Erythroblast (primary cell): Measurements from ENCODE around the gene TMEM217.
A peak's percentile ranks its signal among the peaks of the same experiment; 100 is the strongest.

Source experiments
- GATA1 ChIP-seq: IDR thresholded peaks from 2 replicates; pipeline ENCODE4 v1.6.1; 2011; ENCODE audit warnings: low read depth, mild to moderate bottlenecking, control low read depth, low read length, moderate library complexity
- POLR2A ChIP-seq: IDR thresholded peaks from 2 replicates; pipeline ENCODE4 v1.6.1; 2011; ENCODE audit warnings: mild to moderate bottlenecking, low read length

DNA sequence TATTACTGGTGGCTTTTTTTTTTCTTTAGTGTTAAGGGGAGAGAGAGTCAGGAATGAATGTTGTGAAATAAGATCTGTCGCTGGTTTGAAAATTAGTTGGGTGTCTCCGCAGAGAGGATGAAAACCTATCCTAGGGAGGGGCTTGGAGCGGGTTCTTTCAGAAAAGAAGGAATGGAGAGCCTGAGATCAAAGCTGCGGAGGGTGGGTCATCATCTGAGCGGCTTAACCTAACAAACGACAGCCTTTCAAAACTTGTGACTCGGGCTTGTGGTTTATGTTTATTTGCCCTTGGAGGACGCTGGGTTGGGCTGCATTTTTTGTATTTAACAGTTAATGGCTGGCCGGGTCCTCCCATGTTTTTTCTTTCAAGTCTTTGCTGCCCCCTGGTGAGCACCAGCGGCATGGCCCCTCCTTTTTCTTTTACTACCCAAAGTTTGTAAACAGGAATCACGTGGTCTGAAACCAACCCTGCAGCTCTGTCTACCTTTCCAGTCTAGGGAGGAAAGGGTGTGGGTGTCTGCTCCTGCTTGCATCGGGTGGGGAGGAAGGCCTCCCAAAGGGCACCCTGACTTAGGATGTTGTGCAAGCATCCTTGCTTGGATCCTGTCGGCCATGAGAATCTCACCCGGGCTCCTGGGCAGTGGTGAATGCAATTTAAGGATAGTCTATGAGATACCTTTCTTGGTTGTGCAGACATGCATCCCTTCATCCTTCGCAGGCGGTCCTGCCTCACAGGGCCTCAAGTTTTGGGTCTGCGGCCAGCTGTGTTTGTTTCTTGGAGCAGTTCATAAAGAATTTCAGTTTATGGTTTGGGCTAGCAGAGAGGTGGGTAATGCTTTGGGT is 85.8 kb downstream of the TMEM217 start:
- TF ChIP-seq POLR2A, result peak; percentile 87
- TF ChIP-seq GATA1, result no peak
